ENCODE measurements around the gene SUGP2. TPM values are rescaled to one million over a fixed set of nuclear protein-coding genes. Genes with fewer than 3 reads are reported as not detected.

SUGP2 gene
- total RNA-seq, 2 experiments from 2014 or later: 104 to 112 TPM

GRCh38 chr19:19034204-19034624 lies 897 bp upstream of the SUGP2 start:
- Mint-ChIP-seq H3K4me1 (ENCODE audit: low read depth) (peaks cover 32% of the 10 kb centered on the region), H3K4me3 (peak overlapping the region; percentile 93), H3K36me3 (ENCODE audit: low read depth) (peaks cover 36% of the 10 kb centered on the region), H3K27me3 (no peaks in the 10 kb centered on the region), H3K9me3 (no peaks in the 10 kb centered on the region), H3K27ac (peak overlapping the region; percentile 92)
- peak; percentile 86 for DNase-seq
- peak; percentile 57 for ATAC-seq
- ChIA-PET CTCF (no interaction called here), POLR2A (interaction anchor here (0.9 to 1.3 kb wide), 2 partner anchors 32 to 115 kb away, joined by 3 to 4 read pairs; partner anchors contain the start of genes COPE and DDX49)
- intact Hi-C loops (cut with micrococcal nuclease): no loop called here
- no peak for TF ChIP-seq CTCF (IDR thresholded peaks at IDR 0.05)

GRCh38 chr19:19033176-19033425 lies 216 bp downstream of the SUGP2 start:
- Mint-ChIP-seq H3K4me1 (ENCODE audit: low read depth) (peaks cover 35% of the 10 kb centered on the region), H3K36me3 (ENCODE audit: low read depth) (peaks cover 42% of the 10 kb centered on the region), H3K27me3 (no peaks in the 10 kb centered on the region), H3K9me3 (no peaks in the 10 kb centered on the region), H3K27ac (peak overlapping the region; percentile 95), H3K4me3 (peak overlapping the region; percentile 93)
- no peak for TF ChIP-seq CTCF (IDR thresholded peaks at IDR 0.05)
- ChIA-PET POLR2A (interaction anchor here (1.0 kb wide), 1 partner anchor 200 kb away, joined by 3 read pairs; no protein-coding TSS in a partner anchor), CTCF (no interaction called here)
- intact Hi-C loops (cut with micrococcal nuclease): no loop called here
- ATAC-seq (no peak), DNase-seq (no peak)

GRCh38 chr19:19032420-19033175 lies 719 bp downstream of the SUGP2 start:
- DNase-seq (peak; percentile 97), ATAC-seq (peak; percentile 76)
- Mint-ChIP-seq H3K9me3 (no peaks in the 10 kb centered on the region), H3K27me3 (no peaks in the 10 kb centered on the region), H3K4me3 (peak overlapping the region; percentile 87), H3K36me3 (ENCODE audit: low read depth) (peaks cover 40% of the 10 kb centered on the region), H3K27ac (peak overlapping the region; percentile 95), H3K4me1 (ENCODE audit: low read depth) (peaks cover 37% of the 10 kb centered on the region)
- no peak for TF ChIP-seq CTCF (IDR thresholded peaks at IDR 0.05)
- ChIA-PET POLR2A (interaction anchor here (1.0 to 1.2 kb wide), 3 partner anchors 22 to 199 kb away, joined by 3 read pairs; partner anchors contain the start of genes COPE and DDX49), CTCF (interaction anchor here (1.0 kb wide), 1 partner anchor 21 kb away, joined by 3 read pairs; no protein-coding TSS in a partner anchor)
- intact Hi-C loops (cut with micrococcal nuclease): no loop called here

GRCh38 chr19:19031891-19032290 lies 1.4 kb downstream of the SUGP2 start:
- Mint-ChIP-seq H3K27me3 (no peaks in the 10 kb centered on the region), H3K4me3 (peak overlapping the region; percentile 87), H3K36me3 (ENCODE audit: low read depth) (peaks cover 43% of the 10 kb centered on the region), H3K4me1 (ENCODE audit: low read depth) (peaks cover 37% of the 10 kb centered on the region), H3K27ac (peak overlapping the region; percentile 95), H3K9me3 (no peaks in the 10 kb centered on the region)
- ChIA-PET CTCF (interaction anchor here (1.0 kb wide), 1 partner anchor 22 kb away, joined by 3 read pairs; no protein-coding TSS in a partner anchor), POLR2A (interaction anchor here (0.6 to 1.2 kb wide), 3 partner anchors 22 to 189 kb away, joined by 3 read pairs; partner anchors contain the start of genes COPE and DDX49)
- no peak for TF ChIP-seq CTCF (IDR thresholded peaks at IDR 0.05)
- intact Hi-C loops (cut with micrococcal nuclease): no loop called here
- DNase-seq (peak; percentile 7), ATAC-seq (no peak)

GRCh38 chr19:19028526-19028925 lies 4.8 kb downstream of the SUGP2 start:
- no peak for TF ChIP-seq CTCF (IDR thresholded peaks at IDR 0.05)
- Mint-ChIP-seq H3K4me1 (ENCODE audit: low read depth) (peaks cover 26% of the 10 kb centered on the region), H3K9me3 (no peaks in the 10 kb centered on the region), H3K27me3 (no peaks in the 10 kb centered on the region), H3K27ac (no peak overlapping the region), H3K36me3 (ENCODE audit: low read depth) (peaks cover 57% of the 10 kb centered on the region), H3K4me3 (no peak overlapping the region)
- ChIA-PET CTCF (no interaction called here), POLR2A (no interaction called here)
- intact Hi-C loops (cut with micrococcal nuclease): no loop called here
- ATAC-seq: no peak
- DNase-seq: no peak
